Measurements from ENCODE around the gene SPATC1L.

DNA sequence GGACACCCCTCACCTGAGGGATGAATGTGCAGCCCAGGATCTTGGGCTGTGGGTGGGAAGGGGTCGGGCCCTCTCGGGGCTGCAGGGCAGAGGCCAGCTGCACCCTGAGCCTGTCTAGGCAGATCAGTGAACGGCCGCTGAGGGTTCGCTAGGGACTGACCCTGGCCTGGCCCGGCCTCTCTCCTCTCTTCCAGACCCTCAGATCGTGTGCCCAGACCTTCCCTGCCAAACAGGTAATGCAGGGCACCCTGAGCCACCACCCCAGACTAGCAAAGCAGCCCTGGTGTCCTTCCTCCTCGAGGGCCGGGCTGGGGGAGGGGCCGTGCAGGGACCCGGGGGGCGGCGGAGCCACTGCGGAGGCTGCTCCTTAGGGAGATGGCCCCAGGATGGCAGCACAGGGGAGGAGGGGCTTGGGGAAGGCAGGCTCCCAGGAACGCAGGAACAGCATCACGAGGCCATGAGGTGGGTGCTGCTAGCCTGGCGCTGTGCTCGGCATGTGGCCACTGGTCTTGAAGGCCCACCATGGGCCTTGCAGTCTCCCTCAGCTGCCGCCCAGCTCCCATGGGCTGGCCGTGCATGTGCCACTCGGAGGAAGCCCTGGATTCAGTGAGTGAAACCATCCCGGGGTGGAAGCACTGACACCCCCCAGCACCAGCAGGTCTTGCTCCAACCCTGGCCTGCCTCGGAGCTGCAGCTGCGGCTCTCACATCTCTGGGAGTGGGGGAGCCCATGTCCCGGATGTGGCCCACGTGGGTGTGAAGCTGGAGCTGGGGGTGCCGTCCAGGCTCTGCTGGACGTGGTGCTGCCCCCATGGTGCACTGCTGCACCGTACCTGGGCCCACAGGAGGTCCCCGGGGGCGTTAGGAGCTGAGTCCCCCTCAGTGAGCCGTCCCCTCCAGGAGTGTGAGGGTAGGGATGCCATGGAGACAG lies 57.7 kb downstream of the SPATC1L start:
- TF ChIP-seq ZFP30 (CRISPR knock-in tag; IDR thresholded peaks at IDR 0.05) (no peak), OSR1 (CRISPR knock-in tag; IDR thresholded peaks at IDR 0.05) (no peak), ZNF565 (CRISPR knock-in tag; conservative IDR thresholded peaks at IDR 0.05; ENCODE audit: low read depth) (no peak), ESRRG (CRISPR knock-in tag; IDR thresholded peaks at IDR 0.05) (no peak), ZC3H10 (CRISPR knock-in tag; IDR thresholded peaks at IDR 0.05) (no peak), PPARA (CRISPR knock-in tag; IDR thresholded peaks at IDR 0.05; ENCODE audit: borderline replicate concordance) (no peak), RARB (CRISPR knock-in tag; IDR thresholded peaks at IDR 0.05) (no peak), ARNTL (CRISPR knock-in tag; IDR thresholded peaks at IDR 0.05; ENCODE audit: borderline replicate concordance, low read depth) (no peak), ZNF8 (CRISPR knock-in tag; IDR thresholded peaks at IDR 0.05) (no peak)
